ENCODE results near the gene CEP41.

Gene CEP41

DNA sequence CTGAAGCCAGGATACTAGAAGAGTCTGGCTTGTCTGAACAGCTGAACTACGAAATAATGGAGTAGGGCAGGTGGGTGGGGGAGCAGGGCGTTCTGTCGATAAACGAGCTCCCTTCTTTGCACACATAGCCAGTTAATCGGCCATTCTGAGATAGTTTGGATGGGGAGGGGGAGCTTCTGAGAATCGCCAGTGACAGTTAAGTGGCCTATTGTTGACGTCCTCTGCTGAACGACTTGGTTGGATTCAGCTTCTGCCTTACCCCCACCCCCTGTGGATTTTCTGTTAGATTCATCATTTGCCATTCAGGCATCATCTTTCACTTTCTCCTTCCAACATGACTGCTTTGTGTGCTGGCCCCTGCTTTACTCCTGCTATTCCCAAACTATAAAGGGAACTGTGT lies 95.7 kb downstream of the CEP41 start:
- H3K27me3 Mint-ChIP-seq: peaks cover 12% of the 10 kb centered on the region
- no peak for DNase-seq (ENCODE audit: low spot score in 2 of 2)
- no peaks in the 10 kb centered on the region for H3K36me3 Mint-ChIP-seq
- H3K4me1 Mint-ChIP-seq: no peaks in the 10 kb centered on the region
- no peak overlapping the region for H3K4me3 Mint-ChIP-seq
- no peak for ATAC-seq (ENCODE audit: low read depth)
- peaks cover 1% of the 10 kb centered on the region for H3K9me3 Mint-ChIP-seq
- H3K27ac Mint-ChIP-seq: no peak overlapping the region

DNA sequence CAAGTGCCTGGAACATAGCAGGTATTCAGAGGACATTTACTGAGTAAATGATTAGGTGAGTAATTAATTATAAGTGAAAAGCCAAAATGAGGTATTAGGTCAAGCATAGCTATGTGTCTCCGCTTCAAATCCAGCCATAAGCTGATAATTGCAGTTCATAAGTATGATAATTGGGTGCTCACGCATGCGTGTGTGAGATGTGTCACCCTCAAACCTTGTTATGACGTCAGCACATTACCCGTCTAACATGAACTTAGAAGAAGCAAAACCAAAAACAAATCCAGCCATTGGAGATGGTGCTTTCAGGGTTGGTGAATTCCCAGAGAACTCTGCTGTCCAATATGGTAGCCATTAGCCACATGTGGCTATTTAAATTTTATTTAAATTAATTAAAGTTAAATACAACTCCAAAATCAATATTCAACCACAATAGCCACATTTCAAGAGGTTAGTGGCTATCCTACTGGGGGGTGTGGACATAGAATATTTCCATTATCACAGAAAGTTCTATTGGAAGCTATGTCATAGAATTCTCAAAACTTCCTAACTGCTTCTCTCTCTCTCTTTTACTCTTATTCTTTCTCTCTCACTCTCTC lies 96.4 kb downstream of the CEP41 start, which contains the start of gene CPA5:
TSS of gene CPA5 (plus strand) at position 546 of the 596 bp plus-strand sequence. CDS start 1,670 bp downstream, outside the sequence.
- no peaks in the 10 kb centered on the region for H3K4me1 Mint-ChIP-seq
- ATAC-seq (ENCODE audit: low read depth) (no peak), DNase-seq (ENCODE audit: low spot score in 2 of 2) (no peak)
- H3K36me3 Mint-ChIP-seq: no peaks in the 10 kb centered on the region
- H3K27me3 Mint-ChIP-seq: peaks cover 9% of the 10 kb centered on the region
- H3K4me3 Mint-ChIP-seq: no peak within 1 kb of the TSS
- no peak within 1 kb of the TSS for H3K27ac Mint-ChIP-seq
- peaks cover 1% of the 10 kb centered on the region for H3K9me3 Mint-ChIP-seq
